Purkinje cell (primary cell): Measurements from ENCODE around the gene TMEM14C. TPM values are rescaled to one million over a fixed set of nuclear protein-coding genes. Genes with fewer than 3 reads are reported as not detected.

Experiments used
- polyA plus RNA-seq: library from polyadenylated mRNA; unstranded; fragments of >200 nt; fragmentation: Nextera tagmentation; gene quantifications from 2 replicates; pipeline ENCODE4 v1.2.1, GENCODE V29; 2014

TMEM14C gene
- polyA plus RNA-seq: 226 and 277 TPM in 2 replicates

DNA sequence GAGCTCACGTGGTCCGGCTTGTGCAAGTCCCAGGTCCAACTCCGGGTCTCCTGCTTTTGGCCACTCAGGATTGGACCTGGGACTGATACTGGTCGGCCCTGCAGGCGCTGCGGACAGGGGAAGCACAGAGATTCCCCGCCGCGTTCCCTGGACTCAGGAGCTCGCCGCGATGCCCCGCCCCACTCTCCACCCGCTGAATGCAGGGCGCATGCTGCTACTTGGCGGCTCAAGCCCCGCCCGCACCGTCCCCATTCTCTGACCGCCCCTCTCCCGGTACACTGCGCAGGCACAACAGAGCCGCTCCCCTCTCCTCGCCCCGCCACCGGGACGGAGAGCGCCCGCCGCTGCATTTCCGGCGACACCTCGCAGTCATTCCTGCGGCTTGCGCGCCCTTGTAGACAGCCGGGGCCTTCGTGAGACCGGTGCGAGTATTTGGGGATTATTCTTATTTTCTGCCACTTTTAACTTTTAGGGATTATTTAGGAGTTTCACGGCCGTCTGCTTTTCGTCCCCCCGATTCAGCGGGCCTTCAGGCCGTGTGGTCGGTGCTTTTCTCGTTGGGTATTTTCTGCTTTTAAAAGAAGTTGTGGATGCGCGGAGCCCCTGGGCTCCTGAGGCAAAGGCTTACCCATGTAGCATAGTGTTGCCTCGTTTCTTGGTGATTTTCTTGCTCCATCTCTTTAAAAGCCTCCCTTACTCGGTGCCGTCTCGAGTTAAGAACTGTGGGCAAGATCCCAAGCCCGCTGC is at the start of gene TMEM14C:
TMEM14C (plus strand) TSS at position 251 of the 747 bp plus-strand sequence. CDS start 1,544 bp downstream, outside the sequence.

DNA sequence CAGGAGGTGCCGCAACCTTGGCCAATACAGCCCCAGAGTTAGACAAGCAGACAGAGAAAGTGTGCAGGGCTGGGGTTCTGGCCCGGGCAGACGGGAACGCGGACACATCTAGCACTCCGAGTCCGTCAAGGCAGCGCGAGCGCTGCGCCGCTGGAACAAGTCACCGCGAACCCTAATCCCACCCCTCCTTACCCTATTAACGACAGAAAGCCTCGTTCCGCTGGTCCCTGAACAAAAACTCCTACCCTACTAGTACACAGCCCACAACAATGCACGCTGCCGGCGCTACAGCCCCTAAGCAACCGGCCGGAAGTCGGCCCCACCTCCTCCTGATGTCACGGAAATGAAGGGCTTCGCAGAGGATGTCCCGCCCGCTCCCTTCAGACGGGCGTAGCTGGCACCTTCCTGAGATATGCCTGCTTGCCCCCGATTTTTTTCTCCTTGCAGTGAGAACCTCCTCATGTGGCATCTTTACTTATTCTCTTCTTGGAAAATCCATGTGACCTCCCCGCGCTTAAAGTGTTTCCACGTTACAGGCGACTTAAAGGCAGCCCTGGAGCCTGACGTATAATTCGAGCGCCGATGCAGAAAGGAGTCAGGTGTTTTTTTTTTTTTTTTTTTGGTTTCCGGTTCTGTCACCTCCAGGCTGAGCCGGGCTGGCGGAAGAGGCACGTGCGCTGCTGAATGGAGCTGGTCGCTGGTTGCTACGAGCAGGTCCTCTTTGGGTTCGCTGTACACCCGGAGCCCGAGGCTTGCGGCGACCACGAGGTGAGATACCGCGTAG is 28.4 kb upstream of the TMEM14C start, which contains the start of the genes C6orf52 and PAK1IP1:
C6orf52 (minus strand) TSS at position 315 of the 784 bp plus-strand sequence. CDS start 7,066 bp downstream, outside the sequence.
PAK1IP1 (plus strand) TSS at position 671 of the 784 bp plus-strand sequence; CDS start at position 685, 14 bp downstream.

DNA sequence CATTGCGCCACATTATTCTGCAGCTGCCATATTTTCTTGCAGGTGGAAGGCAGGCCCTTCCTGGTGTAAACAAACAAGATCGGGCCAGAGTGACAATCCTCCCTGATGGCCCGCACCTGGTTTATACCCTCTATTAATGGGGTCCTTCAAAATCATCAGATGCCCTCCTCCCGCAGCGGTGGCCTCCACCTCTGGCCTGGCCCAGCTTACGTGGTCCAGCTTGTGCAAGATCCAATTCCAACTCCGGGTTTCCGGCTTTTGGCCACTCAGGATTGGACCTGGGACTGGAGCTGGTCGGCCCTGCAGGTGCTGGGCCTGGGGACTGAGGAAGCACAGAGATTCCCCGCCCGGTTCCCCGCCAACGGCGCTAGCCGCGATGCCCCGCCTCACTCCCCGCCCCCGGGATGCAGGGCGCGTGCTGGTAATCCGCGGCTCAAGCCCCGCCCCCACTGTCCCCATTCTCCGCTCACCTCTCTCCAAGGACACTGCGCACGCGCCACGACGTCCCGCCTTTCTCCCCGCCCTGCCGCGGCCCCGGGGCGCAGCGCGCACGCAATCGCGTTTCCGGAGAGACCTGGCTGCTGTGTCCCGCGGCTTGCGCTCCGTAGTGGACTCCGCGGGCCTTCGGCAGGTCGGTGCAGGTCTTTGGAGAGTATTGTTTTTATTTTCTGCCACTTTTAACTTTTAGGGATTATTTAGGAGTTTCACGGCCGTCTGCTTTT is 24.5 kb downstream of the TMEM14C start, which contains the start of gene TMEM14B:
TMEM14B (plus strand) TSS at position 555 of the 722 bp plus-strand sequence. CDS start 1,441 bp downstream, outside the sequence.

Other genes starting within 250 kb of the TMEM14C start
- gene GCNT2, start 201.7 kb upstream of the TMEM14C start, polyA plus RNA-seq: 4.0 and 6.8 TPM in 2 replicates
- gene C6orf52, start 28.5 kb upstream of the TMEM14C start, polyA plus RNA-seq: 5.1 and 11.5 TPM in 2 replicates
- gene PAK1IP1, start 28.1 kb upstream of the TMEM14C start, polyA plus RNA-seq: 31.1 and 31.7 TPM in 2 replicates
- gene TMEM14B, start 24.7 kb downstream of the TMEM14C start, polyA plus RNA-seq: 347 and 413 TPM in 2 replicates
- gene MAK, start 115.5 kb downstream of the TMEM14C start, polyA plus RNA-seq: 0.32 TPM in 1 of 2 replicates, not detected in the other
- not detected in 2 replicates for gene GCM2, start 159.0 kb downstream of the TMEM14C start, polyA plus RNA-seq
- gene SYCP2L, start 164.0 kb downstream of the TMEM14C start, polyA plus RNA-seq: 0.15 and 4.0 TPM in 2 replicates